RCC 7860 (cell line): Measurements from ENCODE around the gene MT1M.
A peak's percentile ranks its signal among the peaks of the same experiment; 100 is the strongest.

Experiments used
- DNase-seq: peaks from one replicate; pipeline ENCODE4 v3.0.0-alpha.2; 2015; ENCODE audit warnings: low spot score
- FAIRE-seq: peaks from 2 replicates; lab custom pipeline; 2012; peaks lifted over from hg19 to GRCh38; lab: Jason Lieb, UNC

Gene MT1M

GRCh38 chr16:56625943-56626654 is 6.4 kb upstream of the MT1M start:
- no peak for FAIRE-seq
- peak; percentile 53 for DNase-seq

- no peak for FAIRE-seq
- no peak for DNase-seq
Observed at GRCh38 chr16:56626685-56627084, 5.8 kb upstream of the MT1M start.

GRCh38 chr16:56628486-56629350 is 3.7 kb upstream of the MT1M start:
- FAIRE-seq (no peak), DNase-seq (no peak)

GRCh38 chr16:56629531-56629930 is 2.9 kb upstream of the MT1M start:
- no peak for DNase-seq
- no peak for FAIRE-seq

GRCh38 chr16:56630134-56630533 is 2.3 kb upstream of the MT1M start:
- DNase-seq (no peak), FAIRE-seq (no peak)

- no peak for FAIRE-seq
- DNase-seq: no peak
Observed at GRCh38 chr16:56631197-56631596, 1.3 kb upstream of the MT1M start.

GRCh38 chr16:56631832-56632155 is 665 bp upstream of the MT1M start:
- FAIRE-seq (no peak), DNase-seq (no peak)

- DNase-seq (no peak), FAIRE-seq (no peak)
Observed at GRCh38 chr16:56632848-56633365, 448 bp downstream of the MT1M start.

GRCh38 chr16:56633535-56633934 is 1.1 kb downstream of the MT1M start:
- DNase-seq (no peak), FAIRE-seq (no peak)

- FAIRE-seq (no peak), DNase-seq (no peak)
Observed at GRCh38 chr16:56634715-56635440, 2.4 kb downstream of the MT1M start.

- no peak for FAIRE-seq
Observed at GRCh38 chr16:56635441-56635967, 3.0 kb downstream of the MT1M start.

GRCh38 chr16:56636616-56637413 is 4.4 kb downstream of the MT1M start:
- no peak for FAIRE-seq
- DNase-seq: no peak

More at GRCh38 chr16:56635441-56635967, 3.0 kb downstream of the MT1M start:
- no peak for DNase-seq

- DNase-seq (no peak), FAIRE-seq (no peak)
Observed at GRCh38 chr16:56637814-56638750, 5.6 kb downstream of the MT1M start, which contains the start of gene MT1A. TSS of gene MT1A (plus strand) at chr16:56638666. CDS start at chr16:56638739, 73 bp downstream.

- DNase-seq (no peak), FAIRE-seq (no peak)
Observed at GRCh38 chr16:56639045-56639444, 6.6 kb downstream of the MT1M start.

GRCh38 chr16:56640076-56640475 is 7.6 kb downstream of the MT1M start:
- no peak for DNase-seq
- no peak for FAIRE-seq

- no peak for DNase-seq
- no peak for FAIRE-seq
Observed at GRCh38 chr16:56641166-56641565, 8.7 kb downstream of the MT1M start.

- FAIRE-seq (no peak), DNase-seq (peak; percentile 6)
Observed at GRCh38 chr16:56643080-56643778, 10.8 kb downstream of the MT1M start.

- DNase-seq: no peak
- FAIRE-seq: no peak
Observed at GRCh38 chr16:56643833-56644232, 11.4 kb downstream of the MT1M start.

GRCh38 chr16:56645311-56645710 is 12.9 kb downstream of the MT1M start:
- DNase-seq: no peak
- no peak for FAIRE-seq
